SK-N-SH treated with all-trans-retinoic acid at 6 μM for 48 hours (cell line): Measurements from ENCODE around the gene HDAC1.

Experiments used
- ARNTL ChIP-seq: fragments of 450-650 bp; formaldehyde crosslinking; IDR thresholded peaks from 2 replicates; pipeline ENCODE4 v1.5.0; 2020; ENCODE audit warnings: low read depth, mild to moderate bottlenecking, moderate library complexity, borderline replicate concordance
- BACH2 ChIP-seq: fragments of 250-450 bp; sonication (Bioruptor Pico); IDR thresholded peaks from 2 replicates; pipeline ENCODE4 v1.9.0; 2021; ENCODE audit warnings: mild to moderate bottlenecking, borderline replicate concordance
- CREB5 ChIP-seq: fragments of 250-450 bp; sonication (Bioruptor Pico); IDR thresholded peaks from 2 replicates; pipeline ENCODE4 v1.5.1; 2020; ENCODE audit warnings: low read depth, mild to moderate bottlenecking, moderate library complexity
- CSDC2 ChIP-seq: fragments of 250-450 bp; sonication (Bioruptor Pico); IDR thresholded peaks from 2 replicates; pipeline ENCODE4 v1.5.0; 2020; ENCODE audit warnings: mild to moderate bottlenecking, moderate library complexity
- ESRRG ChIP-seq: fragments of 250-450 bp; sonication (Bioruptor Pico); IDR thresholded peaks from 2 replicates; pipeline ENCODE4 v1.6.1; 2021; ENCODE audit warnings: mild to moderate bottlenecking
- ISL1 ChIP-seq: fragments of 250-450 bp; sonication (Bioruptor Pico); IDR thresholded peaks from 2 replicates; pipeline ENCODE4 v2.1.2; 2022; ENCODE audit warnings: mild to moderate bottlenecking, moderate library complexity
- PATZ1 ChIP-seq: fragments of 250-450 bp; sonication (Bioruptor Pico); IDR thresholded peaks from 2 replicates; pipeline ENCODE4 v1.8.0; 2020; ENCODE audit warnings: mild to moderate bottlenecking, moderate library complexity, borderline replicate concordance
- POU6F1 ChIP-seq: fragments of 250-450 bp; sonication (Bioruptor Pico); IDR thresholded peaks from 2 replicates; pipeline ENCODE4 v1.8.0; 2021; ENCODE audit warnings: low read depth, mild to moderate bottlenecking, moderate library complexity, borderline replicate concordance
- PPARA ChIP-seq: fragments of 250-450 bp; sonication (Bioruptor Pico); IDR thresholded peaks from 2 replicates; pipeline ENCODE4 v1.5.0; 2020; ENCODE audit warnings: mild to moderate bottlenecking, borderline replicate concordance
- TCF4 ChIP-seq: fragments of 250-450 bp; sonication (Bioruptor Pico); IDR thresholded peaks from 2 replicates; pipeline ENCODE4 v1.8.0; 2021; ENCODE audit warnings: mild to moderate bottlenecking, moderate library complexity, borderline replicate concordance
- TOX ChIP-seq: fragments of 250-450 bp; sonication (Bioruptor Pico); IDR thresholded peaks from 2 replicates; pipeline ENCODE4 v1.8.0; 2021; ENCODE audit warnings: mild to moderate bottlenecking, moderate library complexity, borderline replicate concordance
- ZC3H10 ChIP-seq: fragments of 250-450 bp; sonication (Bioruptor Pico); IDR thresholded peaks from 2 replicates; pipeline ENCODE4 v1.5.1; 2021; ENCODE audit warnings: mild to moderate bottlenecking, moderate library complexity
- ZFP30 ChIP-seq: fragments of 450-650 bp; formaldehyde crosslinking; IDR thresholded peaks from 2 replicates; pipeline ENCODE4 v1.5.0; 2022; ENCODE audit warnings: mild to moderate bottlenecking, moderate library complexity
- ZNF70 ChIP-seq: fragments of 450-650 bp; formaldehyde crosslinking; IDR thresholded peaks from 2 replicates; pipeline ENCODE4 v1.5.0; 2020; ENCODE audit warnings: mild to moderate bottlenecking, moderate library complexity

- no peak for TF ChIP-seq PPARA (CRISPR knock-in tag)
- TF ChIP-seq TOX (CRISPR knock-in tag): no peak
- no peak for TF ChIP-seq ZFP30 (CRISPR knock-in tag)
- TF ChIP-seq ARNTL (CRISPR knock-in tag): no peak
- TF ChIP-seq ZNF70 (CRISPR knock-in tag): no peak
- no peak for TF ChIP-seq ESRRG (CRISPR knock-in tag)
- TF ChIP-seq CSDC2 (CRISPR knock-in tag): no peak
- no peak for TF ChIP-seq POU6F1 (CRISPR knock-in tag)
- no peak for TF ChIP-seq CREB5 (CRISPR knock-in tag)
- TF ChIP-seq PATZ1 (CRISPR knock-in tag): no peak
- TF ChIP-seq TCF4: no peak
- TF ChIP-seq ISL1 (CRISPR knock-in tag): no peak
- TF ChIP-seq BACH2 (CRISPR knock-in tag): no peak
- no peak for TF ChIP-seq ZC3H10 (CRISPR knock-in tag)
Measured at GRCh38 chr1:32367912-32368635, 76.2 kb downstream of the HDAC1 start.
